ENCODE results near the gene XRCC3. TPM values are rescaled to one million over a fixed set of nuclear protein-coding genes. Genes with fewer than 3 reads are reported as not detected.

Gene XRCC3
- total RNA-seq, 1 donor from 2014 or later: 30.2 TPM

- DNase-seq (ENCODE audit: low spot score, unreplicated experiment): no peak
- H3K4me3 Mint-ChIP-seq (ENCODE audit: low read depth): no peak overlapping the region
- TF ChIP-seq, protein P1, sequence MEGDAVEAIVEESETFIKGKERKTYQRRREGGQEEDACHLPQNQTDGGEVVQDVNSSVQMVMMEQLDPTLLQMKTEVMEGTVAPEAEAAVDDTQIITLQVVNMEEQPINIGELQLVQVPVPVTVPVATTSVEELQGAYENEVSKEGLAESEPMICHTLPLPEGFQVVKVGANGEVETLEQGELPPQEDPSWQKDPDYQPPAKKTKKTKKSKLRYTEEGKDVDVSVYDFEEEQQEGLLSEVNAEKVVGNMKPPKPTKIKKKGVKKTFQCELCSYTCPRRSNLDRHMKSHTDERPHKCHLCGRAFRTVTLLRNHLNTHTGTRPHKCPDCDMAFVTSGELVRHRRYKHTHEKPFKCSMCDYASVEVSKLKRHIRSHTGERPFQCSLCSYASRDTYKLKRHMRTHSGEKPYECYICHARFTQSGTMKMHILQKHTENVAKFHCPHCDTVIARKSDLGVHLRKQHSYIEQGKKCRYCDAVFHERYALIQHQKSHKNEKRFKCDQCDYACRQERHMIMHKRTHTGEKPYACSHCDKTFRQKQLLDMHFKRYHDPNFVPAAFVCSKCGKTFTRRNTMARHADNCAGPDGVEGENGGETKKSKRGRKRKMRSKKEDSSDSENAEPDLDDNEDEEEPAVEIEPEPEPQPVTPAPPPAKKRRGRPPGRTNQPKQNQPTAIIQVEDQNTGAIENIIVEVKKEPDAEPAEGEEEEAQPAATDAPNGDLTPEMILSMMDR (IDR thresholded peaks at IDR 0.05; ENCODE audit: unreplicated experiment): no peak
- H3K27ac Mint-ChIP-seq: peak overlapping the region; percentile 64
- no peaks in the 10 kb centered on the region for H3K9me3 Mint-ChIP-seq (ENCODE audit: low read depth)
- H3K4me1 Mint-ChIP-seq (ENCODE audit: low read depth): peaks cover 2% of the 10 kb centered on the region
- no peaks in the 10 kb centered on the region for H3K27me3 Mint-ChIP-seq
- H3K36me3 Mint-ChIP-seq (ENCODE audit: insufficient read depth): no peaks in the 10 kb centered on the region
These were observed 6.5 kb downstream of the XRCC3 start for GRCh38 chr14:103708750-103709187.

- DNase-seq (ENCODE audit: low spot score, unreplicated experiment): no peak
- H3K27me3 Mint-ChIP-seq: no peaks in the 10 kb centered on the region
- H3K4me1 Mint-ChIP-seq (ENCODE audit: low read depth): no peaks in the 10 kb centered on the region
- no peak overlapping the region for H3K4me3 Mint-ChIP-seq (ENCODE audit: low read depth)
- H3K36me3 Mint-ChIP-seq (ENCODE audit: insufficient read depth): peaks cover 2% of the 10 kb centered on the region
- no peak overlapping the region for H3K27ac Mint-ChIP-seq
- TF ChIP-seq, protein P1 (IDR thresholded peaks at IDR 0.05; ENCODE audit: unreplicated experiment): no peak
- H3K9me3 Mint-ChIP-seq (ENCODE audit: low read depth): no peaks in the 10 kb centered on the region
These were observed 7.7 kb downstream of the XRCC3 start for GRCh38 chr14:103707329-103708263.

- Mint-ChIP-seq H3K9me3 (ENCODE audit: low read depth) (no peaks in the 10 kb centered on the region), H3K27ac (no peak overlapping the region), H3K4me1 (ENCODE audit: low read depth) (no peaks in the 10 kb centered on the region), H3K36me3 (ENCODE audit: insufficient read depth) (peaks cover 2% of the 10 kb centered on the region), H3K4me3 (ENCODE audit: low read depth) (no peak overlapping the region), H3K27me3 (no peaks in the 10 kb centered on the region)
- TF ChIP-seq, protein P1 (IDR thresholded peaks at IDR 0.05; ENCODE audit: unreplicated experiment): no peak
- no peak for DNase-seq (ENCODE audit: low spot score, unreplicated experiment)
These were observed 8.5 kb downstream of the XRCC3 start for GRCh38 chr14:103706551-103707328.

DNA sequence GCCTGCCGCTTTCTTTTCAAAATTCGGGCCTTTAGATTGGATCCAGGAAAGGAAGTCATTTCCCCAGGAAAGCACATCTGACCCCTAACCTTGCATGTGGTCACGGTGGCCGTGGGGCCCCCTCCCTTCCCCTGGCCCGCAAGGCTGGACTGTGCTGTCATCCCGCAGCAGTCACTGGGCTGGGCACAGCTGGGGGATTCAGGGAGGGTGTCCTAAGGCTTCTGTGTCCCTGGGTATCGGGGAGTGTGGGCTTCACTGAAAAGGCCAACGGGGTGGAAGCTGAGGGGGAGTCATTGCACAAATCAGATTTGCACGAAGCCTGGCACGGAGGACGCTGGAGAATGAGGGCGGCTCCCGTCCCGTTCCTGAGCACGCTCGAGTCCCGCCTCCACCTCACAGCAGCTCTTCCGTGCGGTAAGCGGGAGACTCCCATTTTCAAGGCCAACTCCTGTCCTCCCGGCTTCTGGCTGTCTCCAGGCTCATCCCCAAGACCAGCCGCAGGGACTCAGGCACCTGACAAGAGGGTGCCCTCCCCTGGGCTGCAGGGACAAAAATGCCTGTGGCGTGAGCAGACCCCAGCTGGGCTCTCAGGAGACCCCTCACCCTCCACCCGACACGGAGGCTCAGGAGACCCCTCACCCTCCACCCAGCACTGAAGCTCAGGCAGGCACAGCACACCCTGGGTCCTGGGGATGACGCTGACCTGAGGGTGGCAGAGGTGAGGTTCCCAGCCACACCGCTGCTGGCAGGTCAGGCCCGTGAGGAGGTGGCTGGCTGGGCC lies 9.6 kb downstream of the XRCC3 start:
- H3K4me3 Mint-ChIP-seq (ENCODE audit: low read depth): no peak overlapping the region
- TF ChIP-seq, protein P1 (IDR thresholded peaks at IDR 0.05; ENCODE audit: unreplicated experiment): no peak
- H3K4me1 Mint-ChIP-seq (ENCODE audit: low read depth): no peaks in the 10 kb centered on the region
- H3K27ac Mint-ChIP-seq: no peak overlapping the region
- H3K27me3 Mint-ChIP-seq: no peaks in the 10 kb centered on the region
- peaks cover 2% of the 10 kb centered on the region for H3K36me3 Mint-ChIP-seq (ENCODE audit: insufficient read depth)
- no peaks in the 10 kb centered on the region for H3K9me3 Mint-ChIP-seq (ENCODE audit: low read depth)
- DNase-seq (ENCODE audit: low spot score, unreplicated experiment): no peak

DNA sequence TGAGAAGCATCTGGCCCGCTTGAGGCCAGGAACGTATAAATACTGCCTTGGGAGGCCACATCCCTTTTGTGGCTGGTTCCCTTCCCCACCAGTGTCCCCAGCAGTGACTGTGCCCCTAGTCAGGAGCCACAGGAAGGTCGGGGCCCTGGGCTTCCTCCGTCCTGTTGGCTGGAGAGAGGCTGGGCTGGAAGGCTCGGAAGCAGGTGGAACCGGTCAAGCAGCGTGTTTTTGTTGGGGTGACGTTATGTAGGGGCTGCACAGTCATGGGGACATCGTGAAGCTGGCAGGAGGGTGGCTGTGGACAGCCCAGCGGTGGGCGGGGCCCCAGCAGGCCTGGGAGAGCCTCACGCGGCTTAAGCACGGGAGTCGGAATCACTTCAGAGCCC lies 10.1 kb downstream of the XRCC3 start:
- H3K9me3 Mint-ChIP-seq (ENCODE audit: low read depth): no peaks in the 10 kb centered on the region
- peak overlapping the region; percentile 83 for H3K27ac Mint-ChIP-seq
- peaks cover 2% of the 10 kb centered on the region for H3K36me3 Mint-ChIP-seq (ENCODE audit: insufficient read depth)
- DNase-seq (ENCODE audit: low spot score, unreplicated experiment): no peak
- TF ChIP-seq, protein P1 (IDR thresholded peaks at IDR 0.05; ENCODE audit: unreplicated experiment): no peak
- H3K27me3 Mint-ChIP-seq: no peaks in the 10 kb centered on the region
- H3K4me3 Mint-ChIP-seq (ENCODE audit: low read depth): no peak overlapping the region
- H3K4me1 Mint-ChIP-seq (ENCODE audit: low read depth): no peaks in the 10 kb centered on the region

Measured in progenitor cell of endocrine pancreas (in vitro differentiated cells).